ENCODE measurements around the gene CCDC88C.
A peak's percentile ranks its signal among the peaks of the same experiment; 100 is the strongest.

The CCDC88C gene

GRCh38 chr14:91371011-91371989, 46.3 kb downstream of the CCDC88C start:
- Histone ChIP-seq H3K9me3 (ENCODE audit: control insufficient read depth in 2 of 2, low read length in 2 of 2) (no peaks in the 10 kb centered on the region), H3K27me3 (ENCODE audit: control insufficient read depth in 1 of 2, insufficient read depth in 2 of 2, low read length in 2 of 2) (no peaks in the 10 kb centered on the region), H3K9ac (ENCODE audit: low read length in 2 of 2) (no peak overlapping the region), H3K27ac (ENCODE audit: low read length) (no peak overlapping the region), H3K4me1 (ENCODE audit: control insufficient read depth, insufficient read depth, low read length) (peaks cover 20% of the 10 kb centered on the region), H3K36me3 (ENCODE audit: control insufficient read depth in 2 of 2, insufficient read depth in 2 of 2, low read length in 2 of 2) (no peaks in the 10 kb centered on the region), H3K4me3 (ENCODE audit: low read length in 2 of 2) (no peak overlapping the region)

- Histone ChIP-seq H3K9ac (ENCODE audit: low read length in 2 of 2) (peak overlapping the region; percentile 13 to 20), H3K4me3 (ENCODE audit: low read length in 2 of 2) (no peak overlapping the region), H3K27me3 (ENCODE audit: control insufficient read depth in 1 of 2, insufficient read depth in 2 of 2, low read length in 2 of 2) (no peaks in the 10 kb centered on the region), H3K27ac (ENCODE audit: low read length) (no peak overlapping the region), H3K9me3 (ENCODE audit: control insufficient read depth in 2 of 2, low read length in 2 of 2) (no peaks in the 10 kb centered on the region), H3K36me3 (ENCODE audit: control insufficient read depth in 2 of 2, insufficient read depth in 2 of 2, low read length in 2 of 2) (no peaks in the 10 kb centered on the region), H3K4me1 (ENCODE audit: control insufficient read depth, insufficient read depth, low read length) (peaks cover 20% of the 10 kb centered on the region)
Observed at GRCh38 chr14:91369628-91370445, 47.8 kb downstream of the CCDC88C start.

GRCh38 chr14:91368776-91369416, 48.7 kb downstream of the CCDC88C start:
- Histone ChIP-seq H3K9me3 (ENCODE audit: control insufficient read depth in 2 of 2, low read length in 2 of 2) (no peaks in the 10 kb centered on the region), H3K27ac (ENCODE audit: low read length) (no peak overlapping the region), H3K4me3 (ENCODE audit: low read length in 2 of 2) (no peak overlapping the region), H3K27me3 (ENCODE audit: control insufficient read depth in 1 of 2, insufficient read depth in 2 of 2, low read length in 2 of 2) (no peaks in the 10 kb centered on the region), H3K9ac (ENCODE audit: low read length in 2 of 2) (no peak overlapping the region), H3K36me3 (ENCODE audit: control insufficient read depth in 2 of 2, insufficient read depth in 2 of 2, low read length in 2 of 2) (no peaks in the 10 kb centered on the region), H3K4me1 (ENCODE audit: control insufficient read depth, insufficient read depth, low read length) (peaks cover 20% of the 10 kb centered on the region)

GRCh38 chr14:91367173-91368171, 50.1 kb downstream of the CCDC88C start:
- H3K27me3 ChIP-seq (ENCODE audit: control insufficient read depth in 1 of 2, insufficient read depth in 2 of 2, low read length in 2 of 2) = no peaks in the 10 kb centered on the region
- H3K9ac ChIP-seq (ENCODE audit: low read length in 2 of 2) = no peak overlapping the region
- peak overlapping the region in 1 of 2 donors; percentile 8 for H3K4me3 ChIP-seq (ENCODE audit: low read length in 2 of 2)
- H3K27ac ChIP-seq (ENCODE audit: low read length) = no peak overlapping the region
- no peaks in the 10 kb centered on the region for H3K9me3 ChIP-seq (ENCODE audit: control insufficient read depth in 2 of 2, low read length in 2 of 2)
- H3K4me1 ChIP-seq (ENCODE audit: control insufficient read depth, insufficient read depth, low read length) = peaks cover 14% of the 10 kb centered on the region
- H3K36me3 ChIP-seq (ENCODE audit: control insufficient read depth in 2 of 2, insufficient read depth in 2 of 2, low read length in 2 of 2) = no peaks in the 10 kb centered on the region

- Histone ChIP-seq H3K36me3 (ENCODE audit: control insufficient read depth in 2 of 2, insufficient read depth in 2 of 2, low read length in 2 of 2) (no peaks in the 10 kb centered on the region), H3K4me3 (ENCODE audit: low read length in 2 of 2) (no peak overlapping the region), H3K4me1 (ENCODE audit: control insufficient read depth, insufficient read depth, low read length) (peaks cover 12% of the 10 kb centered on the region), H3K9ac (ENCODE audit: low read length in 2 of 2) (no peak overlapping the region), H3K27ac (ENCODE audit: low read length) (no peak overlapping the region), H3K27me3 (ENCODE audit: control insufficient read depth in 1 of 2, insufficient read depth in 2 of 2, low read length in 2 of 2) (no peaks in the 10 kb centered on the region), H3K9me3 (ENCODE audit: control insufficient read depth in 2 of 2, low read length in 2 of 2) (no peaks in the 10 kb centered on the region)
Observed at GRCh38 chr14:91366749-91367148, 50.9 kb downstream of the CCDC88C start.

- no peak overlapping the region for H3K9ac ChIP-seq (ENCODE audit: low read length in 2 of 2)
- H3K4me3 ChIP-seq (ENCODE audit: low read length in 2 of 2) = no peak overlapping the region
- H3K9me3 ChIP-seq (ENCODE audit: control insufficient read depth in 2 of 2, low read length in 2 of 2) = no peaks in the 10 kb centered on the region
- no peaks in the 10 kb centered on the region for H3K27me3 ChIP-seq (ENCODE audit: control insufficient read depth in 1 of 2, insufficient read depth in 2 of 2, low read length in 2 of 2)
- no peak overlapping the region for H3K27ac ChIP-seq (ENCODE audit: low read length)
- H3K36me3 ChIP-seq (ENCODE audit: control insufficient read depth in 2 of 2, insufficient read depth in 2 of 2, low read length in 2 of 2) = no peaks in the 10 kb centered on the region
- peaks cover 14% of the 10 kb centered on the region for H3K4me1 ChIP-seq (ENCODE audit: control insufficient read depth, insufficient read depth, low read length)
Observed at GRCh38 chr14:91365552-91365951, 52.1 kb downstream of the CCDC88C start.

- H3K27ac ChIP-seq (ENCODE audit: low read length) = no peak overlapping the region
Observed at GRCh38 chr14:91364524-91365270, 52.9 kb downstream of the CCDC88C start.

GRCh38 chr14:91363776-91364523, 53.7 kb downstream of the CCDC88C start:
- no peaks in the 10 kb centered on the region for H3K9me3 ChIP-seq (ENCODE audit: control insufficient read depth in 2 of 2, low read length in 2 of 2)
- H3K27ac ChIP-seq (ENCODE audit: low read length) = no peak overlapping the region
- H3K36me3 ChIP-seq (ENCODE audit: control insufficient read depth in 2 of 2, insufficient read depth in 2 of 2, low read length in 2 of 2) = no peaks in the 10 kb centered on the region
- no peak overlapping the region for H3K9ac ChIP-seq (ENCODE audit: low read length in 2 of 2)
- H3K4me1 ChIP-seq (ENCODE audit: control insufficient read depth, insufficient read depth, low read length) = peaks cover 9% of the 10 kb centered on the region
- H3K4me3 ChIP-seq (ENCODE audit: low read length in 2 of 2) = no peak overlapping the region
- H3K27me3 ChIP-seq (ENCODE audit: control insufficient read depth in 1 of 2, insufficient read depth in 2 of 2, low read length in 2 of 2) = no peaks in the 10 kb centered on the region

More at GRCh38 chr14:91364524-91365270, 52.9 kb downstream of the CCDC88C start:
- Histone ChIP-seq H3K27me3 (ENCODE audit: control insufficient read depth in 1 of 2, insufficient read depth in 2 of 2, low read length in 2 of 2) (no peaks in the 10 kb centered on the region), H3K4me3 (ENCODE audit: low read length in 2 of 2) (no peak overlapping the region), H3K4me1 (ENCODE audit: control insufficient read depth, insufficient read depth, low read length) (peaks cover 9% of the 10 kb centered on the region), H3K9ac (ENCODE audit: low read length in 2 of 2) (no peak overlapping the region), H3K36me3 (ENCODE audit: control insufficient read depth in 2 of 2, insufficient read depth in 2 of 2, low read length in 2 of 2) (no peaks in the 10 kb centered on the region), H3K9me3 (ENCODE audit: control insufficient read depth in 2 of 2, low read length in 2 of 2) (no peaks in the 10 kb centered on the region)
